IMR-90 (cell line): ENCODE data around the gene SDK1.

ENCODE experiments used
- CHD1 ChIP-seq: IDR thresholded peaks from 2 replicates; pipeline ENCODE4 v1.6.1; 2012; ENCODE audit warnings: low read depth, low read length, improper control_type of control experiment
- CTCF ChIP-seq: conservative IDR thresholded peaks from 2 replicates; pipeline ENCODE4 v1.5.1; 2012; ENCODE audit warnings: mild to moderate bottlenecking, low read depth, low read length, improper control_type of control experiment
- POLR2A ChIP-seq: IDR thresholded peaks from 2 replicates; pipeline ENCODE4 v1.6.1; 2012; ENCODE audit warnings: mild to moderate bottlenecking, low read depth, low read length

- no peak for TF ChIP-seq CTCF
- no peak for TF ChIP-seq CHD1
- TF ChIP-seq POLR2A, result no peak
These were observed 297.8 kb downstream of the SDK1 start for GRCh38 chr7:3598854-3599253.
